ENCODE results near the gene BCL2L11.
A peak's percentile ranks its signal among the peaks of the same experiment; 100 is the strongest.
"Not testable (repeated sequence)": the region's sequence is repeated elsewhere in the genome, so short reads cannot be mapped to it uniquely, and the experiment has no call there.

The BCL2L11 gene

GRCh38 chr2:111120253-111121027 is at the start of gene BCL2L11:
Gene BCL2L11, plus strand, starts transcription at chr2:111120914. Its CDS starts 2,832 bp downstream, at chr2:111123746.
- TF ChIP-seq CTCF (IDR thresholded peaks at IDR 0.05; ENCODE audit: insufficient read depth, low read depth, low read length, missing control alignments) = peak; percentile 4
- H3K4me3 ChIP-seq (ENCODE audit: low read depth, low read length) = peak within 1 kb of the TSS; percentile 87
- peak; percentile 97 for DNase-seq (ENCODE audit: low read depth)

GRCh38 chr2:111071600-111072171 is 49.0 kb upstream of the BCL2L11 start:
- peak; percentile 43 for DNase-seq (ENCODE audit: low read depth)
- no peak overlapping the region for H3K4me3 ChIP-seq (ENCODE audit: low read depth, low read length)
- no peak for TF ChIP-seq CTCF (IDR thresholded peaks at IDR 0.05; ENCODE audit: insufficient read depth, low read depth, low read length, missing control alignments)

GRCh38 chr2:111072220-111072871 is 48.4 kb upstream of the BCL2L11 start:
- DNase-seq (ENCODE audit: low read depth) = no peak
- no peak for TF ChIP-seq CTCF (IDR thresholded peaks at IDR 0.05; ENCODE audit: insufficient read depth, low read depth, low read length, missing control alignments)

GRCh38 chr2:111082659-111083058 is 38.1 kb upstream of the BCL2L11 start:
- DNase-seq (ENCODE audit: low read depth); H3K4me3 ChIP-seq (ENCODE audit: low read depth, low read length): not testable (repeated sequence)

More at GRCh38 chr2:111072220-111072871, 48.4 kb upstream of the BCL2L11 start:
- no peak overlapping the region for H3K4me3 ChIP-seq (ENCODE audit: low read depth, low read length)

- peak; percentile 21 for DNase-seq (ENCODE audit: low read depth)
- TF ChIP-seq CTCF (IDR thresholded peaks at IDR 0.05; ENCODE audit: insufficient read depth, low read depth, low read length, missing control alignments) = no peak
- no peak overlapping the region for H3K4me3 ChIP-seq (ENCODE audit: low read depth, low read length)
Measured at GRCh38 chr2:111091811-111092211, 28.9 kb upstream of the BCL2L11 start.

- no peak overlapping the region for H3K4me3 ChIP-seq (ENCODE audit: low read depth, low read length)
- DNase-seq (ENCODE audit: low read depth) = no peak
- TF ChIP-seq CTCF (IDR thresholded peaks at IDR 0.05; ENCODE audit: insufficient read depth, low read depth, low read length, missing control alignments) = no peak
Measured at GRCh38 chr2:111094691-111095090, 26.0 kb upstream of the BCL2L11 start.

- no peak overlapping the region for H3K4me3 ChIP-seq (ENCODE audit: low read depth, low read length)
- TF ChIP-seq CTCF (IDR thresholded peaks at IDR 0.05; ENCODE audit: insufficient read depth, low read depth, low read length, missing control alignments) = no peak
- DNase-seq (ENCODE audit: low read depth) = no peak
Measured at GRCh38 chr2:111095434-111095833, 25.3 kb upstream of the BCL2L11 start.

All from GM12865 (cell line).